ENCODE data around the gene MLXIP. TPM values are rescaled to one million over a fixed set of nuclear protein-coding genes. Genes with fewer than 3 reads are reported as not detected.

Gene MLXIP
- polyA plus RNA-seq, 1 experiment: 4.8 TPM

DNA sequence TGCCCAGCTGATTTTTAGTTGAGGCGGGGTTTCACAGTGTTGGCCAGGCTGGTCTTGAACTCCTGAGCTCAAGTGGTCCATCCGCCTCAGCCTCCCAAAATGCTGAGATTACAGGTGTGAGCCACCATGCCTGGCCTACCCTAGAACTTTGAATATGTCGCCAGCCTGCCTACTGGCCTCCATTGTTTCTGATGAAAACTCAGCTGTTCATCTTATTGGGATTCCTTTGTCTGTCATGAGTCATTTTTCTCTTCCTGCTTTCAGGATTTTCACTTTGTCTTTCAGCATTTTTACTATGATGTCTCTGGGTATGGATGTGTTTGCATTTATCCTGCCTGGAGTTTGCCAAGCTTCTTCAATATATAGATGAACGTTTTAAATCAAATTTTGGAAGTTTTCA lies 116.8 kb downstream of the MLXIP start:
- DNase-seq (ENCODE audit: low read depth): no peak
- CTCF ChIA-PET: interaction anchor here (1.2 kb wide), 1 partner anchor 63 kb away, joined by 3 read pairs; no protein-coding TSS in a partner anchor
- TF ChIP-seq, protein P1, sequence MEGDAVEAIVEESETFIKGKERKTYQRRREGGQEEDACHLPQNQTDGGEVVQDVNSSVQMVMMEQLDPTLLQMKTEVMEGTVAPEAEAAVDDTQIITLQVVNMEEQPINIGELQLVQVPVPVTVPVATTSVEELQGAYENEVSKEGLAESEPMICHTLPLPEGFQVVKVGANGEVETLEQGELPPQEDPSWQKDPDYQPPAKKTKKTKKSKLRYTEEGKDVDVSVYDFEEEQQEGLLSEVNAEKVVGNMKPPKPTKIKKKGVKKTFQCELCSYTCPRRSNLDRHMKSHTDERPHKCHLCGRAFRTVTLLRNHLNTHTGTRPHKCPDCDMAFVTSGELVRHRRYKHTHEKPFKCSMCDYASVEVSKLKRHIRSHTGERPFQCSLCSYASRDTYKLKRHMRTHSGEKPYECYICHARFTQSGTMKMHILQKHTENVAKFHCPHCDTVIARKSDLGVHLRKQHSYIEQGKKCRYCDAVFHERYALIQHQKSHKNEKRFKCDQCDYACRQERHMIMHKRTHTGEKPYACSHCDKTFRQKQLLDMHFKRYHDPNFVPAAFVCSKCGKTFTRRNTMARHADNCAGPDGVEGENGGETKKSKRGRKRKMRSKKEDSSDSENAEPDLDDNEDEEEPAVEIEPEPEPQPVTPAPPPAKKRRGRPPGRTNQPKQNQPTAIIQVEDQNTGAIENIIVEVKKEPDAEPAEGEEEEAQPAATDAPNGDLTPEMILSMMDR (IDR thresholded peaks at IDR 0.05; ENCODE audit: insufficient read depth, low read depth, low read length): no peak
- H3K36me3 ChIP-seq (ENCODE audit: control insufficient read depth, insufficient read depth, low read length): no peaks in the 10 kb centered on the region
- H3K4me3 ChIP-seq (ENCODE audit: low read depth, low read length): no peak overlapping the region
- no peaks in the 10 kb centered on the region; the same call in 1 of the 2 replicates for H3K27me3 ChIP-seq (ENCODE audit: control insufficient read depth, insufficient read depth, low read length)
- POLR2A ChIA-PET: no interaction called here

Other genes starting within 250 kb of the MLXIP start
- gene HPD, start 219.9 kb upstream of the MLXIP start, polyA plus RNA-seq (2011; rRNA removed): 0.05 TPM in 1 of 2 replicates, not detected in the other
- 93.2 and 130 TPM in 2 replicates for gene PSMD9, start 190.0 kb upstream of the MLXIP start, polyA plus RNA-seq (2011; rRNA removed)
- gene CFAP251, start 160.2 kb upstream of the MLXIP start, polyA plus RNA-seq (2011; rRNA removed): 1.3 and 1.5 TPM in 2 replicates
- gene BCL7A, start 56.9 kb upstream of the MLXIP start, polyA plus RNA-seq (2011; rRNA removed): 2.7 and 3.4 TPM in 2 replicates
- not detected in 2 replicates for gene IL31, start 95.5 kb downstream of the MLXIP start, polyA plus RNA-seq (2011; rRNA removed)
- gene LRRC43, start 104.4 kb downstream of the MLXIP start, polyA plus RNA-seq (2011; rRNA removed): 0.71 and 1.6 TPM in 2 replicates
- gene B3GNT4, start 125.0 kb downstream of the MLXIP start, polyA plus RNA-seq (2011; rRNA removed): 0.18 TPM in 1 of 2 replicates, not detected in the other
- gene DIABLO, start 147.3 kb downstream of the MLXIP start, polyA plus RNA-seq (2011; rRNA removed): 45.2 and 49.1 TPM in 2 replicates
- 13.2 and 20.2 TPM in 2 replicates for gene VPS33A, start 187.7 kb downstream of the MLXIP start, polyA plus RNA-seq (2011; rRNA removed)